ENCODE measurements around the gene NPRL2. TPM values are rescaled to one million over a fixed set of nuclear protein-coding genes. Genes with fewer than 3 reads are reported as not detected.

NPRL2 gene
- total RNA-seq, 3 donors from 2014 or later (not counting 1 experiment from before 2014, with no cell fraction given) = 78.9 to 87.6 (median 80.9) TPM

DNA sequence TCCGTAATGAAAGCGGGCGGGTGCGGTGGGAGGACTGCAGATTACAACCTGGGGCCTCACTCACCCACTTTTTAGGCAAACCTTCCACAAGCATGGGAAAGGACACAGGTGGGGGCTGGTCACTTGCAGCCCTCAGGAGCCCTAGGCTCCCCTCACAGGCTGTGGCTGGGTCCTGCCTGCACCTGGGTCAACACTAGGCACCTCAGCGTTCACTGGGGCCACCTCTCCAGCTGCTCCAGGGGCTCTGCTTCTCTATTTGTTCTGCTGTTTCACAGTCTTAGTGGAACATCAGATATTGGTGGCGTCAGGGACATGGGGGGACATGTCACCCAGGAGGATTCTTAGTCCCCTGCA lies 38.8 kb upstream of the NPRL2 start:
- Histone ChIP-seq H3K27ac (ENCODE audit: low read length) (no peak overlapping the region), H3K9me3 (ENCODE audit: control insufficient read depth, insufficient read depth, low read length) (no peaks in the 10 kb centered on the region), H3K27me3 (ENCODE audit: control insufficient read depth, insufficient read depth, low read length) (no peaks in the 10 kb centered on the region), H3K4me1 (ENCODE audit: control insufficient read depth, insufficient read depth, low read length) (peaks cover 27% of the 10 kb centered on the region), H3K36me3 (ENCODE audit: control insufficient read depth, insufficient read depth, low read length) (no peaks in the 10 kb centered on the region), H3K4me3 (ENCODE audit: low read length) (no peak overlapping the region)
- no peak overlapping the region for H3K27ac Mint-ChIP-seq
- no peaks in the 10 kb centered on the region for H3K9me3 Mint-ChIP-seq
- TF ChIP-seq, protein P1, sequence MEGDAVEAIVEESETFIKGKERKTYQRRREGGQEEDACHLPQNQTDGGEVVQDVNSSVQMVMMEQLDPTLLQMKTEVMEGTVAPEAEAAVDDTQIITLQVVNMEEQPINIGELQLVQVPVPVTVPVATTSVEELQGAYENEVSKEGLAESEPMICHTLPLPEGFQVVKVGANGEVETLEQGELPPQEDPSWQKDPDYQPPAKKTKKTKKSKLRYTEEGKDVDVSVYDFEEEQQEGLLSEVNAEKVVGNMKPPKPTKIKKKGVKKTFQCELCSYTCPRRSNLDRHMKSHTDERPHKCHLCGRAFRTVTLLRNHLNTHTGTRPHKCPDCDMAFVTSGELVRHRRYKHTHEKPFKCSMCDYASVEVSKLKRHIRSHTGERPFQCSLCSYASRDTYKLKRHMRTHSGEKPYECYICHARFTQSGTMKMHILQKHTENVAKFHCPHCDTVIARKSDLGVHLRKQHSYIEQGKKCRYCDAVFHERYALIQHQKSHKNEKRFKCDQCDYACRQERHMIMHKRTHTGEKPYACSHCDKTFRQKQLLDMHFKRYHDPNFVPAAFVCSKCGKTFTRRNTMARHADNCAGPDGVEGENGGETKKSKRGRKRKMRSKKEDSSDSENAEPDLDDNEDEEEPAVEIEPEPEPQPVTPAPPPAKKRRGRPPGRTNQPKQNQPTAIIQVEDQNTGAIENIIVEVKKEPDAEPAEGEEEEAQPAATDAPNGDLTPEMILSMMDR (IDR thresholded peaks at IDR 0.05) = no peak
- intact Hi-C loops (cut with micrococcal nuclease) = no loop called here
- no peak overlapping the region for H3K4me3 Mint-ChIP-seq
- ATAC-seq (no peak), DNase-seq (no peak)
- 91% methylated on average over 6 of the region's 6 CpGs for WGBS (ENCODE audit: insufficient coverage)
- no peaks in the 10 kb centered on the region for H3K27me3 Mint-ChIP-seq (ENCODE audit: low read depth in 2 of 2)
- H3K4me1 Mint-ChIP-seq = peaks cover 16 to 31% of the 10 kb centered on the region in 2 donors
- H3K36me3 Mint-ChIP-seq = no peaks in the 10 kb centered on the region

DNA sequence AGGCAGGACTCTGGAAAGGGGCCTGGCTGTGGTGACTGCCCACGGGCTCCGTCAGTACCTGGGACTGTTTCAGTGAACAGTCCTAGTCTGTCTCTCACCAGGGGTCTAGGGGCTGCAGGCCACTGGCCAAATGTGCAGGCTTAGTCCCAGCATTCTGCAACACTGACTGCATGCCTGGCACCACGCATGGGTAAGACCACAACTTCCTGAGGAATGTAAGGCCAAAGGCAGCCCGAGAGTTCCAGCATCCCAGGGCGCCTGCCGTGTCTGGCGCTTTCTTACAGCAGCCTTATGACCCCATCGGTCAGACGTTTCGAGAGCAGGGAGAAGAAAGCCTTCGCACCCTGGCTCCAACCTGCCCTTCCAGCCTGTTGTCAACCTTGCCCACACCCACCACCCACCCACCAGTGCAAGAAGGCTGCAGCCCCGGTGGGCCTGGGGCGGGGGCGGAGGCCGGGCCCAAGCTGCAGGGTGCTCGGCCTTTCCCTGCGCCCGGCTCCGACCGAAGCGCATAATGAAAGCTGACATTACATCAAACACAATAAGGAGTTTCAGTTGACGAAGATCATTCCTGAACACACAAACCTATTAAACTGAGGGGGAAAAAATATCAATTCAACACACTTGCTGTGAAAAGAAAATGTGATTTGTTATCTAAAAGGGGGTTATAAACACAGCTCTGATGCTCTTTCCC lies 38.3 kb upstream of the NPRL2 start:
- H3K4me3 Mint-ChIP-seq = no peak overlapping the region
- intact Hi-C loops (cut with micrococcal nuclease) = no loop called here
- TF ChIP-seq, protein P1 (IDR thresholded peaks at IDR 0.05) = no peak
- DNase-seq (no peak), ATAC-seq (no peak)
- 88% methylated on average over 15 of the region's 22 CpGs for WGBS (ENCODE audit: insufficient coverage)
- Histone ChIP-seq H3K4me1 (ENCODE audit: control insufficient read depth, insufficient read depth, low read length) (peaks cover 27% of the 10 kb centered on the region), H3K9me3 (ENCODE audit: control insufficient read depth, insufficient read depth, low read length) (no peaks in the 10 kb centered on the region), H3K27me3 (ENCODE audit: control insufficient read depth, insufficient read depth, low read length) (no peaks in the 10 kb centered on the region), H3K36me3 (ENCODE audit: control insufficient read depth, insufficient read depth, low read length) (no peaks in the 10 kb centered on the region), H3K4me3 (ENCODE audit: low read length) (no peak overlapping the region), H3K27ac (ENCODE audit: low read length) (no peak overlapping the region)
- H3K36me3 Mint-ChIP-seq = no peaks in the 10 kb centered on the region
- no peaks in the 10 kb centered on the region for H3K27me3 Mint-ChIP-seq (ENCODE audit: low read depth in 2 of 2)
- no peaks in the 10 kb centered on the region for H3K9me3 Mint-ChIP-seq
- H3K27ac Mint-ChIP-seq = no peak overlapping the region
- peaks cover 16 to 28% of the 10 kb centered on the region in 2 donors for H3K4me1 Mint-ChIP-seq

DNA sequence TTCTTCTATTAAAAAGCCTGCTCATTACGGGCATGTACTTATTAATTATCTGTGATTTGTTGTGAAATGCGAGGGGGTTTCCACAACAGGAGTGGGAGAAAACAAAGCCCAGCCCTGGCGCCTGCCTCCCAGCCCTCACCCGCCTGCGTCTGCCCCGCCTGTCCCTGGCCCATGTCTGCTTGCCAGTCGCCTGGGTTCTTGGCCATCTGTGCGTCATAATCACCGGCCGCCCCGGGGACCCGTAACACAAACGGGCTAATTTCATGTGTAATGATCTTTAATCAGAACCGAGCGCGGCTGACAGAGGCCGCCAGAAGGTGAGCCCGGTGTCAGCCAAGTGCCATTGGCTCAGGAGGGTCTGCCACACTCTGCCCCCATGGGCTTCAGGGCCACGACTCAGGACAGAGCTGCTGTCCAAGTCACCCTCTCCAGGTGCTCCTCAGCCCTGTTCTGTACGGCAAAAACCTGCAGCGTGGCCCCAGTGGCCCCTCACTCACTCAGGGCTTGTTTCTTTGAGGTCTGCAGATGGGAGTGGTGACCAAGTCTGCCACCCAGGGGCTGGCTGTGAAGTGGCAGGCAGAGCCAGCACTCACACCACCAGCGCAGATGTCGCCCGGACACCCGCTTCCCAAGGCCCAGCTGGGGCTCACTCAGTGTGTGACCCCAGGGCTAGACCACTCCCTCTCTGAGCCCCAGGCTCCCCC lies 37.6 kb upstream of the NPRL2 start:
- peak in 1 of 2 donors; percentile 13 for DNase-seq
- Mint-ChIP-seq H3K9me3 (no peaks in the 10 kb centered on the region), H3K36me3 (no peaks in the 10 kb centered on the region), H3K27ac (no peak overlapping the region), H3K4me1 (peaks cover 16 to 27% of the 10 kb centered on the region in 2 donors), H3K27me3 (ENCODE audit: low read depth in 2 of 2) (no peaks in the 10 kb centered on the region), H3K4me3 (no peak overlapping the region)
- no peaks in the 10 kb centered on the region for H3K27me3 ChIP-seq (ENCODE audit: control insufficient read depth, insufficient read depth, low read length)
- H3K4me1 ChIP-seq (ENCODE audit: control insufficient read depth, insufficient read depth, low read length) = peaks cover 24% of the 10 kb centered on the region
- H3K4me3 ChIP-seq (ENCODE audit: low read length) = no peak overlapping the region
- ATAC-seq = no peak
- H3K9me3 ChIP-seq (ENCODE audit: control insufficient read depth, insufficient read depth, low read length) = no peaks in the 10 kb centered on the region
- H3K36me3 ChIP-seq (ENCODE audit: control insufficient read depth, insufficient read depth, low read length) = no peaks in the 10 kb centered on the region
- WGBS (ENCODE audit: insufficient coverage) = 84% methylated on average over 24 of the region's 25 CpGs
- TF ChIP-seq, protein P1 (IDR thresholded peaks at IDR 0.05) = no peak
- H3K27ac ChIP-seq (ENCODE audit: low read length) = no peak overlapping the region
- intact Hi-C loops (cut with micrococcal nuclease) = no loop called here

Data from natural killer cell (primary cell).